LNCaP clone FGC (cell line): ENCODE data around the gene CYBC1.

Source experiments
- DNase-seq: peaks from one replicate; pipeline ENCODE4 v3.0.0-alpha.2; 2011; ENCODE audit warnings: low read depth
- H3K4me3 ChIP-seq: 2 replicates; pipeline ENCODE4 v1.5.1; 2011; ENCODE audit warnings: mild to moderate bottlenecking, low read depth, low read length, control low read depth
- CTCF ChIP-seq: IDR thresholded peaks from 2 replicates; pipeline ENCODE4 v1.5.1; 2012; ENCODE audit warnings: mild to moderate bottlenecking; ENCODE audit not compliant: control insufficient read depth, insufficient read depth; ENCODE audit errors: extremely low read depth

Gene CYBC1

GRCh38 chr17:82433560-82434215 lies 16.9 kb downstream of the CYBC1 start:
- H3K4me3 ChIP-seq, result no peak overlapping the region
- no peak for TF ChIP-seq CTCF
- DNase-seq, result no peak

- no peak overlapping the region for H3K4me3 ChIP-seq
- no peak for TF ChIP-seq CTCF
- DNase-seq, result no peak
Measured at GRCh38 chr17:82432017-82432416, 18.5 kb downstream of the CYBC1 start.

- TF ChIP-seq CTCF, result no peak
- no peak overlapping the region for H3K4me3 ChIP-seq
- no peak for DNase-seq
Measured at GRCh38 chr17:82429824-82430223, 20.7 kb downstream of the CYBC1 start.

GRCh38 chr17:82428546-82428945 lies 22.0 kb downstream of the CYBC1 start:
- no peak for DNase-seq
- H3K4me3 ChIP-seq, result no peak overlapping the region
- no peak for TF ChIP-seq CTCF

- no peak for DNase-seq
- no peak for TF ChIP-seq CTCF
- no peak overlapping the region for H3K4me3 ChIP-seq
Measured at GRCh38 chr17:82424863-82425159, 25.7 kb downstream of the CYBC1 start.

- DNase-seq, result no peak
- TF ChIP-seq CTCF, result peak; percentile 42
- H3K4me3 ChIP-seq, result no peak overlapping the region
Measured at GRCh38 chr17:82424001-82424862, 26.3 kb downstream of the CYBC1 start.

- no peak for TF ChIP-seq CTCF
- peak overlapping the region; percentile 82 for H3K4me3 ChIP-seq
- no peak for DNase-seq
Measured at GRCh38 chr17:82419540-82419939, 31.0 kb downstream of the CYBC1 start.
